GM23248 (cell line): ENCODE results near the gene TP53I13. TPM values are rescaled to one million over a fixed set of nuclear protein-coding genes. Genes with fewer than 3 reads are reported as not detected.

Experiments used
- DNase-seq: peaks from one replicate; pipeline ENCODE4 v3.0.0-alpha.2; 2015
- H2AFZ ChIP-seq: fragments of 200-600 bp; sonication (generic); 2 replicates; pipeline ENCODE4 v1.6.1; 2016; ENCODE audit warnings: antibody characterized with exemption
- H3F3A ChIP-seq: fragments of 200-600 bp; sonication (generic); 2 replicates; pipeline ENCODE4 v1.6.1; 2016; ENCODE audit warnings: mild to moderate bottlenecking, antibody characterized with exemption, mixed run types; ENCODE audit not compliant: insufficient read depth
- H3K27ac ChIP-seq: fragments of 200-600 bp; sonication (generic); 2 replicates; pipeline ENCODE4 v1.5.1; 2016; ENCODE audit warnings: mild to moderate bottlenecking
- H3K27me3 ChIP-seq: fragments of 200-600 bp; sonication (generic); replicated peaks from 2 replicates; pipeline ENCODE4 v1.6.1; 2016; ENCODE audit warnings: mild to moderate bottlenecking; ENCODE audit not compliant: insufficient read depth
- H3K36me3 ChIP-seq: fragments of 200-600 bp; sonication (generic); 2 replicates; pipeline ENCODE4 v1.6.1; 2016; ENCODE audit warnings: low read depth, mild to moderate bottlenecking
- H3K4me1 ChIP-seq: fragments of 200-600 bp; sonication (generic); 2 replicates; pipeline ENCODE4 v1.6.1; 2016; ENCODE audit warnings: mild to moderate bottlenecking; ENCODE audit not compliant: insufficient read depth
- H3K4me2 ChIP-seq: fragments of 200-600 bp; sonication (generic); one replicate; pipeline ENCODE4 v1.6.1; 2016; ENCODE audit warnings: mild to moderate bottlenecking; ENCODE audit not compliant: unreplicated experiment
- H3K4me3 ChIP-seq: fragments of 200-600 bp; sonication (generic); 2 replicates; pipeline ENCODE4 v1.5.1; 2016; ENCODE audit warnings: mild to moderate bottlenecking
- H3K79me2 ChIP-seq: fragments of 200-600 bp; sonication (generic); 2 replicates; pipeline ENCODE4 v1.6.1; 2016; ENCODE audit warnings: mild to moderate bottlenecking; ENCODE audit not compliant: insufficient read depth
- H3K9ac ChIP-seq: fragments of 200-600 bp; sonication (generic); 2 replicates; pipeline ENCODE4 v1.6.1; 2016; ENCODE audit warnings: mild to moderate bottlenecking
- H3K9me2 ChIP-seq: fragments of 200-600 bp; sonication (generic); 2 replicates; pipeline ENCODE4 v1.6.1; 2016; ENCODE audit warnings: mixed run types, mild to moderate bottlenecking, moderate library complexity; ENCODE audit not compliant: insufficient read depth
- H3K9me3 ChIP-seq: fragments of 200-600 bp; sonication (generic); one replicate; pipeline ENCODE4 v1.6.1; 2017; ENCODE audit warnings: low read depth
- H4K20me1 ChIP-seq: fragments of 200-600 bp; sonication (generic); 2 replicates; pipeline ENCODE4 v1.6.0; 2016; ENCODE audit not compliant: insufficient read depth
- EZH2 ChIP-seq: fragments of 200-600 bp; sonication (generic); IDR thresholded peaks from 2 replicates; pipeline ENCODE4 v1.6.1; 2018; ENCODE audit warnings: antibody characterized with exemption, mild to moderate bottlenecking; ENCODE audit not compliant: insufficient read depth, poor library complexity, severe bottlenecking
- EZH2phosphoT487 ChIP-seq: fragments of 200-600 bp; sonication (generic); IDR thresholded peaks from 2 replicates; pipeline ENCODE4 v1.6.1; 2018; ENCODE audit warnings: antibody characterized with exemption, moderate library complexity, mild to moderate bottlenecking, low read depth; ENCODE audit not compliant: insufficient read depth
- WGBS, 2 experiments: methylation state at CpG; one replicate each; pipeline ENCODE4 v1.1.6; 2015 to 2017; ENCODE audit warnings: low lambda C conversion rate in 2 of 2, low coverage in 1 of 2; ENCODE audit errors: missing lambda C conversion rate in 2 of 2; 5-methylcytosine and 5-hydroxymethylcytosine counted together
- in situ Hi-C: fragments of 300-500 bp; cut with MboI; formaldehyde crosslinking; loops from 2 replicates; pipeline ENCODE4 v1.15.0; 2020
- polyA plus RNA-seq: library from polyadenylated mRNA; unstranded; fragments of >200 nt; fragmentation: Nextera tagmentation; extraction: Ambion mirVana; gene quantifications from 2 replicates; pipeline ENCODE4 v1.2.1, GENCODE V29; 2016
- total RNA-seq: library from RNA; depleted of rRNA; stranded (reverse); fragments of >200 nt; shearing (Covaris generic); gene quantifications from 2 replicates; pipeline ENCODE4 v1.2.3, GENCODE V29; 2014

Gene TP53I13
- total and polyA plus RNA-seq, 2 experiments from 2014 or later = 37.3 to 67.2 TPM

GRCh38 chr17:29573871-29574731, 5.6 kb downstream of the TP53I13 start:
- no peak for DNase-seq
- Histone ChIP-seq H3K36me3 (peaks cover 5% of the 10 kb centered on the region; the same call in 1 of the 2 replicates), H3K9me2 (no peaks in the 10 kb centered on the region), H3K27ac (no peak overlapping the region), H3F3A (peaks cover 5% of the 10 kb centered on the region; the same call in 1 of the 2 replicates), H3K4me1 (peaks cover 12% of the 10 kb centered on the region; the same call in 1 of the 2 replicates), H3K4me2 (no peak overlapping the region), H3K4me3 (no peak overlapping the region), H2AFZ (no peak overlapping the region), H4K20me1 (no peaks in the 10 kb centered on the region), H3K79me2 (no peaks in the 10 kb centered on the region), H3K27me3 (no peaks in the 10 kb centered on the region), H3K9me3 (no peaks in the 10 kb centered on the region), H3K9ac (no peak overlapping the region)
- in situ Hi-C loops = loop anchor here (25.0 kb wide), 1 partner anchor 112 kb away; no protein-coding TSS in a partner anchor
- TF ChIP-seq EZH2 = no peak
- no peak for TF ChIP-seq EZH2phosphoT487
- 84 to 92% methylated on average over 13 to 14 of the region's 14 CpGs for WGBS, 2 experiments

- in situ Hi-C loops = loop anchor here (25.0 kb wide), 1 partner anchor 113 kb away; no protein-coding TSS in a partner anchor
- Histone ChIP-seq H3K9ac (no peak overlapping the region), H3K79me2 (no peaks in the 10 kb centered on the region), H3F3A (peaks cover under 1% of the 10 kb centered on the region; the same call in 1 of the 2 replicates), H3K9me3 (no peaks in the 10 kb centered on the region), H3K27me3 (no peaks in the 10 kb centered on the region), H4K20me1 (no peaks in the 10 kb centered on the region), H3K4me2 (no peak overlapping the region), H3K9me2 (no peaks in the 10 kb centered on the region), H3K4me3 (no peak overlapping the region), H3K36me3 (peaks cover 5% of the 10 kb centered on the region; the same call in 1 of the 2 replicates), H3K4me1 (0 out of 2 replicates have a peak, but pooled peaks cover 8% of the 10 kb centered on the region), H3K27ac (no peak overlapping the region), H2AFZ (no peak overlapping the region)
- DNase-seq = no peak
- TF ChIP-seq EZH2 (no peak), EZH2phosphoT487 (no peak)
- WGBS, 2 experiments = 86 to 94% methylated on average over 16 to 17 of the region's 17 CpGs
Measured at GRCh38 chr17:29574732-29575510, 6.4 kb downstream of the TP53I13 start.

GRCh38 chr17:29575511-29576213, 7.2 kb downstream of the TP53I13 start:
- Histone ChIP-seq H3K79me2 (no peaks in the 10 kb centered on the region; the same call in 1 of the 2 replicates), H4K20me1 (no peaks in the 10 kb centered on the region), H3K9me2 (no peaks in the 10 kb centered on the region), H3K4me3 (no peak overlapping the region), H3K27me3 (no peaks in the 10 kb centered on the region), H3K4me2 (no peak overlapping the region), H3K27ac (no peak overlapping the region), H3F3A (no peaks in the 10 kb centered on the region; the same call in 1 of the 2 replicates), H3K9ac (no peak overlapping the region), H3K4me1 (0 out of 2 replicates have a peak, but pooled peaks cover 8% of the 10 kb centered on the region), H2AFZ (no peak overlapping the region), H3K36me3 (peaks cover 5% of the 10 kb centered on the region; the same call in 1 of the 2 replicates), H3K9me3 (no peaks in the 10 kb centered on the region)
- no peak for TF ChIP-seq EZH2
- TF ChIP-seq EZH2phosphoT487 = no peak
- DNase-seq = no peak
- 89% methylated on average over 28 of the region's 28 CpGs for WGBS, 2 experiments
- in situ Hi-C loops = no loop called here
